ENCODE data around the gene ENC1. TPM values are rescaled to one million over a fixed set of nuclear protein-coding genes. Genes with fewer than 3 reads are reported as not detected.

The ENC1 gene
- polyA plus RNA-seq, 2 of the 4 experiments (the other 2 are of a cell fraction): 17.0 to 20.0 TPM

- TF ChIP-seq RARB (CRISPR knock-in tag; IDR thresholded peaks at IDR 0.05) (no peak), RCOR1 (IDR thresholded peaks at IDR 0.05; ENCODE audit: low read depth, low read length) (no peak), NR3C1 (IDR thresholded peaks at IDR 0.05) (no peak), CHD2 (IDR thresholded peaks at IDR 0.05; ENCODE audit: low read length, partially characterized antibody) (no peak), E2F6 (IDR thresholded peaks at IDR 0.05; ENCODE audit: borderline replicate concordance, low read depth) (no peak), NFE2L2 (conservative IDR thresholded peaks at IDR 0.05; ENCODE audit: low read length) (no peak)
- TF ChIP-seq, protein P1, sequence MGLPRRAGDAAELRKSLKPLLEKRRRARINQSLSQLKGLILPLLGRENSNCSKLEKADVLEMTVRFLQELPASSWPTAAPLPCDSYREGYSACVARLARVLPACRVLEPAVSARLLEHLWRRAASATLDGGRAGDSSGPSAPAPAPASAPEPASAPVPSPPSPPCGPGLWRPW (IDR thresholded peaks at IDR 0.05): no peak
- TF ChIP-seq, protein P2, sequence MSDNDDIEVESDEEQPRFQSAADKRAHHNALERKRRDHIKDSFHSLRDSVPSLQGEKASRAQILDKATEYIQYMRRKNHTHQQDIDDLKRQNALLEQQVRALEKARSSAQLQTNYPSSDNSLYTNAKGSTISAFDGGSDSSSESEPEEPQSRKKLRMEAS (IDR thresholded peaks at IDR 0.05): no peak
- TF ChIP-seq, protein P3, sequence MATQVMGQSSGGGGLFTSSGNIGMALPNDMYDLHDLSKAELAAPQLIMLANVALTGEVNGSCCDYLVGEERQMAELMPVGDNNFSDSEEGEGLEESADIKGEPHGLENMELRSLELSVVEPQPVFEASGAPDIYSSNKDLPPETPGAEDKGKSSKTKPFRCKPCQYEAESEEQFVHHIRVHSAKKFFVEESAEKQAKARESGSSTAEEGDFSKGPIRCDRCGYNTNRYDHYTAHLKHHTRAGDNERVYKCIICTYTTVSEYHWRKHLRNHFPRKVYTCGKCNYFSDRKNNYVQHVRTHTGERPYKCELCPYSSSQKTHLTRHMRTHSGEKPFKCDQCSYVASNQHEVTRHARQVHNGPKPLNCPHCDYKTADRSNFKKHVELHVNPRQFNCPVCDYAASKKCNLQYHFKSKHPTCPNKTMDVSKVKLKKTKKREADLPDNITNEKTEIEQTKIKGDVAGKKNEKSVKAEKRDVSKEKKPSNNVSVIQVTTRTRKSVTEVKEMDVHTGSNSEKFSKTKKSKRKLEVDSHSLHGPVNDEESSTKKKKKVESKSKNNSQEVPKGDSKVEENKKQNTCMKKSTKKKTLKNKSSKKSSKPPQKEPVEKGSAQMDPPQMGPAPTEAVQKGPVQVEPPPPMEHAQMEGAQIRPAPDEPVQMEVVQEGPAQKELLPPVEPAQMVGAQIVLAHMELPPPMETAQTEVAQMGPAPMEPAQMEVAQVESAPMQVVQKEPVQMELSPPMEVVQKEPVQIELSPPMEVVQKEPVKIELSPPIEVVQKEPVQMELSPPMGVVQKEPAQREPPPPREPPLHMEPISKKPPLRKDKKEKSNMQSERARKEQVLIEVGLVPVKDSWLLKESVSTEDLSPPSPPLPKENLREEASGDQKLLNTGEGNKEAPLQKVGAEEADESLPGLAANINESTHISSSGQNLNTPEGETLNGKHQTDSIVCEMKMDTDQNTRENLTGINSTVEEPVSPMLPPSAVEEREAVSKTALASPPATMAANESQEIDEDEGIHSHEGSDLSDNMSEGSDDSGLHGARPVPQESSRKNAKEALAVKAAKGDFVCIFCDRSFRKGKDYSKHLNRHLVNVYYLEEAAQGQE (IDR thresholded peaks at IDR 0.05): no peak
- 92% methylated on average over 2 of the region's 5 CpGs for WGBS (ENCODE audit: missing lambda C conversion rate)
- ChIA-PET POLR2A (no interaction called here), CTCF (interaction anchor here (0.8 to 0.9 kb wide), 2 partner anchors 19 to 23 kb away, joined by 3 to 4 read pairs; partner anchors contain the start of gene ENC1)
- ATAC-seq: no peak
- FAIRE-seq: no peak
- DNase-seq (ENCODE audit: low read depth in 1 of 2, low spot score in 1 of 2): no peak
- Histone ChIP-seq H3K9me3 (no peaks in the 10 kb centered on the region), H3K4me1 (peaks cover 13% of the 10 kb centered on the region), H3K4me3 (no peak overlapping the region), H3K4me2 (no peak overlapping the region), H3K27ac (no peak overlapping the region)
These were observed 19.0 kb downstream of the ENC1 start for GRCh38 chr5:74621492-74621891.

DNA sequence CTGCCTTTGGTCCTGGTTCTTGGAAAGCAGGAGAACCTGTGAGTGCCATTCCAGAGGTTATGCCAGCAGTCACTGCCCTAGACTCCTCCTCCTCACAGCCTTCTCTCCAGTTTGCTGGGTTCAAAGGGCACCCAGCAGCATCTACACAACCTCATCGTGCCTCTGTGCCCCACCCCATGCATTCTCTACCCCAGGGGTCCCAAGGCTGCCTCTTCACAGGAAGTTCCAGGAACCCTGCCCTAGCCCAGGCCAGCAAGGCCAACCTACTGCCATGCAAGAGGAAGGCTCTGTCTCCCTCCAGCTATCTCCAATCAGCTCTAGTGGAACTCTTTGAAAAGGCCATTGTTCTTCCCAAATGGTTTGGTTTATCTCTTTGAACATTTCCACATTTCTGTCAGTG is 21.2 kb downstream of the ENC1 start:
- ATAC-seq: no peak
- POLR2A ChIA-PET: no interaction called here
- FAIRE-seq: no peak
- H3K4me3 ChIP-seq: no peak overlapping the region
- no peak for DNase-seq (ENCODE audit: low read depth in 1 of 2, low spot score in 1 of 2)
- peaks cover 7% of the 10 kb centered on the region; the same call in 2 of the 3 replicates for H3K4me1 ChIP-seq
- CTCF ChIA-PET: interaction anchor here (1.4 kb wide), 1 partner anchor 21 kb away, joined by 4 read pairs; the partner anchor contains the start of gene ENC1
- H3K27ac ChIP-seq: no peak overlapping the region
- H3K4me2 ChIP-seq: no peak overlapping the region
- H3K9me3 ChIP-seq: no peaks in the 10 kb centered on the region
- WGBS (ENCODE audit: missing lambda C conversion rate): 0% methylated on average over 1 of the region's 1 CpG
- TF ChIP-seq NR3C1 (IDR thresholded peaks at IDR 0.05): no peak
- TF ChIP-seq, protein P4, sequence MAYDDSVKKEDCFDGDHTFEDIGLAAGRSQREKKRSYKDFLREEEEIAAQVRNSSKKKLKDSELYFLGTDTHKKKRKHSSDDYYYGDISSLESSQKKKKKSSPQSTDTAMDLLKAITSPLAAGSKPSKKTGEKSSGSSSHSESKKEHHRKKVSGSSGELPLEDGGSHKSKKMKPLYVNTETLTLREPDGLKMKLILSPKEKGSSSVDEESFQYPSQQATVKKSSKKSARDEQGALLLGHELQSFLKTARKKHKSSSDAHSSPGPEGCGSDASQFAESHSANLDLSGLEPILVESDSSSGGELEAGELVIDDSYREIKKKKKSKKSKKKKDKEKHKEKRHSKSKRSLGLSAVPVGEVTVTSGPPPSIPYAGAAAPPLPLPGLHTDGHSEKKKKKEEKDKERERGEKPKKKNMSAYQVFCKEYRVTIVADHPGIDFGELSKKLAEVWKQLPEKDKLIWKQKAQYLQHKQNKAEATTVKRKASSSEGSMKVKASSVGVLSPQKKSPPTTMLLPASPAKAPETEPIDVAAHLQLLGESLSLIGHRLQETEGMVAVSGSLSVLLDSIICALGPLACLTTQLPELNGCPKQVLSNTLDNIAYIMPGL (CRISPR knock-in tag; IDR thresholded peaks at IDR 0.05; ENCODE audit: borderline replicate concordance): no peak
- no peak for TF ChIP-seq CEBPB (IDR thresholded peaks at IDR 0.05)
- TF ChIP-seq, protein P3 (IDR thresholded peaks at IDR 0.05): no peak
- TF ChIP-seq MAZ (IDR thresholded peaks at IDR 0.05; ENCODE audit: borderline replicate concordance, low read depth, low read length): no peak
- no peak for TF ChIP-seq KDM5A (IDR thresholded peaks at IDR 0.05)
- no peak for TF ChIP-seq BCL3 (IDR thresholded peaks at IDR 0.05)
- TF ChIP-seq MYC (IDR thresholded peaks at IDR 0.05; ENCODE audit: borderline replicate concordance, low read length): no peak
- no peak for TF ChIP-seq PHF8 (IDR thresholded peaks at IDR 0.05; ENCODE audit: borderline replicate concordance, low read depth)
- TF ChIP-seq JUNB (IDR thresholded peaks at IDR 0.05): no peak
- no peak for TF ChIP-seq HOXB13 (CRISPR knock-in tag; IDR thresholded peaks at IDR 0.05; ENCODE audit: low read depth)
- TF ChIP-seq E2F6 (IDR thresholded peaks at IDR 0.05; ENCODE audit: borderline replicate concordance, low read depth): no peak
- no peak for TF ChIP-seq SMC3 (IDR thresholded peaks at IDR 0.05)
- TF ChIP-seq CHD4 (IDR thresholded peaks at IDR 0.05; ENCODE audit: borderline replicate concordance): no peak
- no peak for TF ChIP-seq RAD21 (conservative IDR thresholded peaks at IDR 0.05 in 1 of 2, IDR thresholded peaks at IDR 0.05 in 1 of 2)
- TF ChIP-seq, protein P5, sequence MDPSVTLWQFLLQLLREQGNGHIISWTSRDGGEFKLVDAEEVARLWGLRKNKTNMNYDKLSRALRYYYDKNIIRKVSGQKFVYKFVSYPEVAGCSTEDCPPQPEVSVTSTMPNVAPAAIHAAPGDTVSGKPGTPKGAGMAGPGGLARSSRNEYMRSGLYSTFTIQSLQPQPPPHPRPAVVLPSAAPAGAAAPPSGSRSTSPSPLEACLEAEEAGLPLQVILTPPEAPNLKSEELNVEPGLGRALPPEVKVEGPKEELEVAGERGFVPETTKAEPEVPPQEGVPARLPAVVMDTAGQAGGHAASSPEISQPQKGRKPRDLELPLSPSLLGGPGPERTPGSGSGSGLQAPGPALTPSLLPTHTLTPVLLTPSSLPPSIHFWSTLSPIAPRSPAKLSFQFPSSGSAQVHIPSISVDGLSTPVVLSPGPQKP (IDR thresholded peaks at IDR 0.05; ENCODE audit: low read depth, low read length): no peak

Measured in A549 (cell line).